K562 (cell line): ENCODE data around the gene C5AR2. TPM values are rescaled to one million over a fixed set of nuclear protein-coding genes. Genes with fewer than 3 reads are reported as not detected.
"Not testable (repeated sequence)": the region's sequence is repeated elsewhere in the genome, so short reads cannot be mapped to it uniquely, and the experiment has no call there.

ENCODE experiments used
- ATAC-seq: fragments of 200-7000 bp; cut with Tn5 transposase; 3 replicates; pipeline ENCODE4 v1.9.1; 2020; ENCODE audit warnings: moderate library complexity
- BruUV-seq: library from RNA; stranded (reverse); fragments of 400-500 nt; replicated peaks from 2 replicates; lab custom pipeline; 2021; lab: Mats Ljungman, UMichigan
- CTCF ChIA-PET: fragments of 300-600 bp; formaldehyde crosslinking; extraction: SDS; loops from one replicate; lab custom pipeline; 2021; ENCODE audit warnings: low intra/inter-chr PET ratio; lab: Yijun Ruan, JAX
- POLR2A ChIA-PET: fragments of 300-600, 350-650 bp; sonication (Branson Sonifier 250); formaldehyde crosslinking; extraction: SDS; loops from one replicate; lab custom pipeline; 2021; ENCODE audit warnings: antibody characterized with exemption, inconsistent platforms; lab: Yijun Ruan, JAX
- DNase-seq, 4 experiments: peaks; one replicate each; pipeline versions ENCODE4 v3.0.0 to v3.0.0-alpha.2; 2011 to 2018; ENCODE audit warnings: low spot score in 3 of 4, mixed read lengths in 3 of 4; ENCODE audit errors: extremely low read depth in 1 of 4
- FAIRE-seq: peaks from 2 replicates; lab custom pipeline; 2011; peaks lifted over from hg19 to GRCh38; lab: Jason Lieb, UNC
- H2AFZ ChIP-seq: 2 replicates; pipeline ENCODE4 v1.6.0; 2011; ENCODE audit warnings: low read depth, low read length, control low read depth, inconsistent platforms
- H3K27ac ChIP-seq: fragments of 200-600 bp; 3 replicates; pipeline ENCODE4 v1.8.0; 2011; ENCODE audit warnings: low read depth, mild to moderate bottlenecking, control low read depth, inconsistent platforms, low read length, moderate library complexity, mixed read lengths; ENCODE audit errors: extremely low read depth
- H3K27me3 ChIP-seq, 2 experiments: fragments of 300-600 bp in 1 of 2; 2 replicates in 1 of 2; 3 replicates in 1 of 2; pipeline versions ENCODE4 v1.6.0 to v1.8.0; 2011; ENCODE audit warnings: inconsistent platforms in 2 of 2, low read length in 2 of 2, mild to moderate bottlenecking in 1 of 2, mixed read lengths in 1 of 2, moderate library complexity in 1 of 2; ENCODE audit not compliant: control insufficient read depth in 2 of 2, insufficient read depth in 2 of 2
- H3K36me3 ChIP-seq: fragments of 300-600 bp; 3 replicates; pipeline ENCODE4 v1.8.0; 2011; ENCODE audit warnings: mild to moderate bottlenecking, low read length, inconsistent platforms; ENCODE audit not compliant: control insufficient read depth, insufficient read depth
- H3K4me1 ChIP-seq, 2 experiments: fragments of 200-600 bp in 1 of 2; replicated peaks in 1 of 2; 2 replicates in 1 of 2; 3 replicates in 1 of 2; pipeline versions ENCODE4 v1.5.1 to v1.8.0; 2011; ENCODE audit warnings: inconsistent platforms in 2 of 2, low read length in 2 of 2, mild to moderate bottlenecking in 1 of 2, mixed read lengths in 1 of 2, moderate library complexity in 1 of 2; ENCODE audit not compliant: control insufficient read depth in 2 of 2, insufficient read depth in 2 of 2
- H3K4me2 ChIP-seq: 2 replicates; pipeline ENCODE4 v1.6.1; 2011; ENCODE audit warnings: low read length, control low read depth, inconsistent platforms, mixed read lengths; ENCODE audit not compliant: insufficient read depth
- H3K4me3 ChIP-seq: fragments of 200-600 bp; sonication (generic), shearing (Covaris generic); 2 replicates; pipeline ENCODE4 v1.5.1; 2016; ENCODE audit warnings: control low read depth, inconsistent platforms
- H3K79me2 ChIP-seq: fragments of 200-600 bp; 3 replicates; pipeline ENCODE4 v1.8.0; 2011; ENCODE audit warnings: low read length, inconsistent platforms; ENCODE audit not compliant: control insufficient read depth, insufficient read depth
- H3K9ac ChIP-seq, 2 experiments: 2 replicates each; pipeline versions ENCODE4 v1.6.0 to v1.6.1; 2011; ENCODE audit warnings: low read depth in 2 of 2, low read length in 2 of 2, control low read depth in 1 of 2, inconsistent platforms in 1 of 2, mild to moderate bottlenecking in 1 of 2, mixed read lengths in 1 of 2; ENCODE audit not compliant: insufficient read depth in 1 of 2
- H3K9me1 ChIP-seq: one replicate; pipeline ENCODE4 v1.6.0; 2011; ENCODE audit warnings: inconsistent platforms, mild to moderate bottlenecking, low read length, moderate library complexity; ENCODE audit not compliant: control insufficient read depth, insufficient read depth
- H3K9me3 ChIP-seq: replicated peaks from 2 replicates; pipeline ENCODE4 v1.5.1; 2011; ENCODE audit warnings: low read depth, low read length, inconsistent platforms; ENCODE audit not compliant: control insufficient read depth, insufficient read depth
- H4K20me1 ChIP-seq: replicated peaks from 2 replicates; pipeline ENCODE4 v1.6.1; 2011; ENCODE audit warnings: low read length, inconsistent platforms, mixed read lengths; ENCODE audit not compliant: control insufficient read depth, insufficient read depth
- ZNF121 ChIP-seq: sonication (generic); formaldehyde crosslinking; conservative IDR thresholded peaks from 2 replicates; pipeline ENCODE4 v1.8.0; 2022; ENCODE audit warnings: missing genetic modification reagents
- WGBS: fragments of 100-300 bp; shearing (Covaris generic); methylation state at CpG from one replicate; pipeline ENCODE4 v1.1.6; 2016; ENCODE audit warnings: low coverage, mixed read lengths; ENCODE audit not compliant: insufficient coverage; ENCODE audit errors: missing lambda C conversion rate; 5-methylcytosine and 5-hydroxymethylcytosine counted together
- in situ Hi-C: fragments of 300-500 bp; cut with MboI; formaldehyde crosslinking; loops from 4 replicates; pipeline ENCODE4 v1.15.0; 2018; ENCODE audit warnings: inconsistent platforms, mixed read lengths
- intact Hi-C: fragments of 100-400 bp; cut with micrococcal nuclease; formaldehyde crosslinking; loops from 2 replicates; pipeline ENCODE4 v1.14.2; 2022
- polyA plus RNA-seq, 8 experiments: library from polyadenylated mRNA; depleted of rRNA in 4 of 8; stranded (reverse) in 5 of 8; unstranded in 3 of 8; fragments of >200 nt; fragmentation: Nextera tagmentation in 2 of 8; fragmentation: Illumina TruSeq in 1 of 8; extraction: Ambion mirVana in 2 of 8; extraction: Trizol in 1 of 8; gene quantifications; 2 replicates each; pipeline versions ENCODE4 v1.2.1 to v1.2.3, GENCODE V29; 2011 to 2014; ENCODE audit warnings: inconsistent platforms in 1 of 8, missing spikeins in 1 of 8
- total RNA-seq, 7 experiments: library from RNA; depleted of rRNA in 6 of 7; stranded (reverse); fragments of >200 nt in 6 of 7; fragmentation: Illumina TruSeq in 2 of 7; extraction: Trizol in 2 of 7; gene quantifications; 2 replicates each; pipeline versions ENCODE4 v1.2.1 to v1.2.3, GENCODE V29; 2011 to 2021; ENCODE audit warnings: low replicate concordance in 1 of 7

C5AR2 gene
- total and polyA plus RNA-seq, 9 of the 15 experiments (the other 6 are each of a cell fraction or from before 2014, with no cell fraction given) = 0.01 to 1.1 (median 0.13) TPM

- WGBS = 28% methylated on average over 4 of the region's 4 CpGs
- intact Hi-C loops, in situ Hi-C loops, H4K20me1 ChIP-seq, BruUV-seq, H3K4me3 ChIP-seq, DNase-seq, H3K27ac ChIP-seq, H2AFZ ChIP-seq, CTCF ChIA-PET, H3K4me1 ChIP-seq, H3K9ac ChIP-seq, H3K4me2 ChIP-seq, H3K27me3 ChIP-seq, ATAC-seq, H3K9me1 ChIP-seq, H3K9me3 ChIP-seq, FAIRE-seq, H3K79me2 ChIP-seq: not testable (repeated sequence)
- peak; percentile 71 for TF ChIP-seq ZNF121 (CRISPR knock-in tag)
- H3K36me3 ChIP-seq = peaks cover 30% of the 10 kb centered on the region; the same call in 2 of the 3 replicates
- POLR2A ChIA-PET = interaction anchor here (0.6 to 0.7 kb wide), 2 partner anchors 18 to 148 kb away, joined by 3 read pairs; no protein-coding TSS in a partner anchor
These were observed 52.6 kb downstream of the C5AR2 start for GRCh38 chr19:47384533-47384932.

- H3K27ac ChIP-seq, CTCF ChIA-PET, H3K36me3 ChIP-seq, FAIRE-seq, intact Hi-C loops, in situ Hi-C loops, H3K27me3 ChIP-seq, H3K79me2 ChIP-seq, H3K9ac ChIP-seq, H4K20me1 ChIP-seq, H3K9me3 ChIP-seq, H2AFZ ChIP-seq, H3K4me2 ChIP-seq, H3K4me3 ChIP-seq, ATAC-seq, BruUV-seq, DNase-seq, H3K4me1 ChIP-seq, H3K9me1 ChIP-seq: not testable (repeated sequence)
- POLR2A ChIA-PET = interaction anchor here (0.6 kb wide), 2 partner anchors 111 to 159 kb away, joined by 3 read pairs; no protein-coding TSS in a partner anchor
- WGBS = 28% methylated on average over 10 of the region's 12 CpGs
These were observed 54.6 kb downstream of the C5AR2 start for GRCh38 chr19:47386582-47386981.
